GM13977 (cell line): Measurements from ENCODE around the gene GPR152.

Experiments used
- DNase-seq: peaks from one replicate; pipeline ENCODE4 v3.0.0; 2012; ENCODE audit warnings: low spot score
- in situ Hi-C: fragments of 300-500 bp; cut with MboI; formaldehyde crosslinking; loops from one replicate; pipeline ENCODE4 v1.12.0; 2022; ENCODE audit warnings: low sequenced_read_pairs, low pct_unique_long_range_greater_than_20kb, mixed read lengths, inconsistent platforms; ENCODE audit not compliant: unreplicated experiment
- TF ChIP-seq, protein P1 (sequence below): IDR thresholded peaks from 2 replicates; pipeline ENCODE4 v1.5.1; 2012; ENCODE audit warnings: mild to moderate bottlenecking, control low read depth; ENCODE audit not compliant: insufficient read depth; ENCODE audit errors: extremely low read depth, missing control alignments

The GPR152 gene, protein sequence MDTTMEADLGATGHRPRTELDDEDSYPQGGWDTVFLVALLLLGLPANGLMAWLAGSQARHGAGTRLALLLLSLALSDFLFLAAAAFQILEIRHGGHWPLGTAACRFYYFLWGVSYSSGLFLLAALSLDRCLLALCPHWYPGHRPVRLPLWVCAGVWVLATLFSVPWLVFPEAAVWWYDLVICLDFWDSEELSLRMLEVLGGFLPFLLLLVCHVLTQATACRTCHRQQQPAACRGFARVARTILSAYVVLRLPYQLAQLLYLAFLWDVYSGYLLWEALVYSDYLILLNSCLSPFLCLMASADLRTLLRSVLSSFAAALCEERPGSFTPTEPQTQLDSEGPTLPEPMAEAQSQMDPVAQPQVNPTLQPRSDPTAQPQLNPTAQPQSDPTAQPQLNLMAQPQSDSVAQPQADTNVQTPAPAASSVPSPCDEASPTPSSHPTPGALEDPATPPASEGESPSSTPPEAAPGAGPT

GRCh38 chr11:67452141-67452952, at the start of gene GPR152:
Gene GPR152 (minus strand): TSS chr11:67452729. CDS start chr11:67452724, 5 bp downstream.
- TF ChIP-seq, protein P1, sequence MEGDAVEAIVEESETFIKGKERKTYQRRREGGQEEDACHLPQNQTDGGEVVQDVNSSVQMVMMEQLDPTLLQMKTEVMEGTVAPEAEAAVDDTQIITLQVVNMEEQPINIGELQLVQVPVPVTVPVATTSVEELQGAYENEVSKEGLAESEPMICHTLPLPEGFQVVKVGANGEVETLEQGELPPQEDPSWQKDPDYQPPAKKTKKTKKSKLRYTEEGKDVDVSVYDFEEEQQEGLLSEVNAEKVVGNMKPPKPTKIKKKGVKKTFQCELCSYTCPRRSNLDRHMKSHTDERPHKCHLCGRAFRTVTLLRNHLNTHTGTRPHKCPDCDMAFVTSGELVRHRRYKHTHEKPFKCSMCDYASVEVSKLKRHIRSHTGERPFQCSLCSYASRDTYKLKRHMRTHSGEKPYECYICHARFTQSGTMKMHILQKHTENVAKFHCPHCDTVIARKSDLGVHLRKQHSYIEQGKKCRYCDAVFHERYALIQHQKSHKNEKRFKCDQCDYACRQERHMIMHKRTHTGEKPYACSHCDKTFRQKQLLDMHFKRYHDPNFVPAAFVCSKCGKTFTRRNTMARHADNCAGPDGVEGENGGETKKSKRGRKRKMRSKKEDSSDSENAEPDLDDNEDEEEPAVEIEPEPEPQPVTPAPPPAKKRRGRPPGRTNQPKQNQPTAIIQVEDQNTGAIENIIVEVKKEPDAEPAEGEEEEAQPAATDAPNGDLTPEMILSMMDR, result no peak
- in situ Hi-C loops, result no loop called here
- no peak for DNase-seq

DNA sequence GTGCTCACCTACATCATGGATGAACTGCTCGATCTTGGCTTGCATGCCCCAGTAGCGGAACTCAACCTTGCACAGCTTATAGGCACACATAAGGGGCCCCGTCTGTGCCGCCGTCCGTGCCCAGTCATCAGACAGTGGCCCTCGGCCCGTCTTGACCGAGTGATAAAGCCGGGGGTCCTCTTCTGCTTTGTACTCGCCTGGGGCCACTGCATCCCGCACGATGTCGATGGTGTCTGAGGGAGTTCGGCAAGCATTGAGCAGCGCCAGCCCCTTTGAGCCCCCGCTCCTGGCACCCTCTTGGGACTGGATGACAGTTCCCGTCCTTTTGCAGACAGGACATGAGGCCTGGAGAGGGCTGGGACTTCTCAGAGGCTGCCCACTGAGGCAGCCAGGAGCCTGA, 49.3 kb upstream of the GPR152 start:
- in situ Hi-C loops, result no loop called here
- DNase-seq, result no peak
- TF ChIP-seq, protein P1, result no peak

- in situ Hi-C loops, result no loop called here
- TF ChIP-seq, protein P1, result no peak
- DNase-seq, result no peak
These were observed 48.5 kb upstream of the GPR152 start for GRCh38 chr11:67500831-67501715.

- TF ChIP-seq, protein P1, result no peak
- no peak for DNase-seq
- in situ Hi-C loops, result no loop called here
These were observed 47.9 kb upstream of the GPR152 start for GRCh38 chr11:67500484-67500821.

GRCh38 chr11:67499808-67500483, 47.4 kb upstream of the GPR152 start:
- DNase-seq, result no peak
- in situ Hi-C loops, result no loop called here
- TF ChIP-seq, protein P1, result no peak
